Measurements from ENCODE around the gene NAA35.
"Not testable (repeated sequence)": the region's sequence is repeated elsewhere in the genome, so short reads cannot be mapped to it uniquely, and the experiment has no call there.

The NAA35 gene

GRCh38 chr9:85927076-85927475 lies 13.9 kb upstream of the NAA35 start:
- Mint-ChIP-seq H3K4me3 (no peak overlapping the region), H3K9me3 (no peaks in the 10 kb centered on the region), H3K27me3 (peaks cover 45% of the 10 kb centered on the region), H3K27ac (ENCODE audit: low read depth) (no peak overlapping the region), H3K36me3 (ENCODE audit: insufficient read depth) (no peaks in the 10 kb centered on the region), H3K4me1 (no peaks in the 10 kb centered on the region)
- ATAC-seq (replicated peaks; ENCODE audit: extremely low read depth, poor library complexity, severe bottlenecking) (no peak), DNase-seq (ENCODE audit: low spot score in 2 of 2) (no peak)

DNA sequence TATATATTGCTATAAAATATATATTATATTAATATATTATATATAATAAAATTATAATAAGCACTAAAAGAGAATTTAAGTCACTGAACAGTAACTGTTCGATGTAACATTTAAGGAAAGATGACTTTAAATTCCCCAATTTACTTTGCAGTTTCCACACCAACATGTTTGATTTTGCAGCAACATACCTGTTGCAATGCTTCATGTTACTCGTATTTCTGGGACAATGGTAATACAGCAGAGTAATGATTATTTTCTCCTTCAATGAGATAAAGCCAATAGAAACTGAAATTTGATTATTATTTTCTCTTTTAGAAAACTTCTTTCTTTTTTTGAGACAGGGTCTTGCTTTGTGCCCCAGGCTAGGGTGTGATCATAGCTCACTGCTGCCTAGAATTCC lies 9.5 kb upstream of the NAA35 start:
- Mint-ChIP-seq H3K27me3 (peaks cover 44% of the 10 kb centered on the region), H3K4me3 (no peak overlapping the region), H3K27ac (ENCODE audit: low read depth) (no peak overlapping the region), H3K36me3 (ENCODE audit: insufficient read depth) (no peaks in the 10 kb centered on the region), H3K9me3 (no peaks in the 10 kb centered on the region), H3K4me1 (no peaks in the 10 kb centered on the region)
- no peak for DNase-seq (ENCODE audit: low spot score in 2 of 2)
- no peak for ATAC-seq (replicated peaks; ENCODE audit: extremely low read depth, poor library complexity, severe bottlenecking)

GRCh38 chr9:85935950-85936349 lies 5.0 kb upstream of the NAA35 start:
- H3K27ac Mint-ChIP-seq (ENCODE audit: low read depth); H3K4me3 Mint-ChIP-seq; H3K4me1 Mint-ChIP-seq; H3K27me3 Mint-ChIP-seq; H3K36me3 Mint-ChIP-seq (ENCODE audit: insufficient read depth); H3K9me3 Mint-ChIP-seq; ATAC-seq (replicated peaks; ENCODE audit: extremely low read depth, poor library complexity, severe bottlenecking); DNase-seq (ENCODE audit: low spot score in 2 of 2): not testable (repeated sequence)

- Mint-ChIP-seq H3K27me3 (no peaks in the 10 kb centered on the region), H3K4me3 (peak overlapping the region; percentile 83), H3K27ac (ENCODE audit: low read depth) (peak overlapping the region; percentile 93), H3K4me1 (peaks cover 6% of the 10 kb centered on the region), H3K9me3 (no peaks in the 10 kb centered on the region), H3K36me3 (ENCODE audit: insufficient read depth) (peaks cover 14% of the 10 kb centered on the region)
- ATAC-seq (replicated peaks; ENCODE audit: extremely low read depth, poor library complexity, severe bottlenecking) (no peak), DNase-seq (ENCODE audit: low spot score in 2 of 2) (no peak)
Measured at GRCh38 chr9:85940275-85940831, 593 bp upstream of the NAA35 start.

DNA sequence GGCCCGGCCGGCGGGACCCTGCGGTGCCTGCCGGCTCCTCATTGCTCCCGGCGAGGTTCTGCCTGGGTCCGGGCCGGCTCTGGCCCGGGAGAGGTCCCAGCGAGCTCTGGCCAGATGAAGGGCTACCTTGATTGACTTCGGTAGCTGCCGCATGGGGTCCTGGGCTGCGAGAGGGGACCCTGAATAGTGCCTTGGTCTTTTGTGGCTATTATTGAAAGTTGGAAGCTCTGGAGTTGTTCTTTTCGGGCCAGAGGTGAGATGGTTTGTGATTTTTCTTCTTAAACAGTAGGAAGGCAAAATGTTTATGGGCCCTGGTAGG lies 635 bp downstream of the NAA35 start:
- Mint-ChIP-seq H3K4me3 (peak overlapping the region; percentile 83), H3K27ac (ENCODE audit: low read depth) (peak overlapping the region; percentile 93), H3K4me1 (peaks cover 9% of the 10 kb centered on the region), H3K27me3 (no peaks in the 10 kb centered on the region), H3K36me3 (ENCODE audit: insufficient read depth) (peaks cover 18% of the 10 kb centered on the region), H3K9me3 (no peaks in the 10 kb centered on the region)
- no peak for DNase-seq (ENCODE audit: low spot score in 2 of 2)
- ATAC-seq (replicated peaks; ENCODE audit: extremely low read depth, poor library complexity, severe bottlenecking) = no peak

- H3K27ac Mint-ChIP-seq (ENCODE audit: low read depth) = peak overlapping the region; percentile 93
- no peaks in the 10 kb centered on the region for H3K27me3 Mint-ChIP-seq
- peaks cover 19% of the 10 kb centered on the region for H3K36me3 Mint-ChIP-seq (ENCODE audit: insufficient read depth)
- peak overlapping the region; percentile 83 for H3K4me3 Mint-ChIP-seq
- ATAC-seq (replicated peaks; ENCODE audit: extremely low read depth, poor library complexity, severe bottlenecking) (no peak), DNase-seq (ENCODE audit: low spot score in 2 of 2) (no peak)
- H3K9me3 Mint-ChIP-seq = no peaks in the 10 kb centered on the region
- peaks cover 13% of the 10 kb centered on the region for H3K4me1 Mint-ChIP-seq
Measured at GRCh38 chr9:85941966-85942912, 1.3 kb downstream of the NAA35 start.

DNA sequence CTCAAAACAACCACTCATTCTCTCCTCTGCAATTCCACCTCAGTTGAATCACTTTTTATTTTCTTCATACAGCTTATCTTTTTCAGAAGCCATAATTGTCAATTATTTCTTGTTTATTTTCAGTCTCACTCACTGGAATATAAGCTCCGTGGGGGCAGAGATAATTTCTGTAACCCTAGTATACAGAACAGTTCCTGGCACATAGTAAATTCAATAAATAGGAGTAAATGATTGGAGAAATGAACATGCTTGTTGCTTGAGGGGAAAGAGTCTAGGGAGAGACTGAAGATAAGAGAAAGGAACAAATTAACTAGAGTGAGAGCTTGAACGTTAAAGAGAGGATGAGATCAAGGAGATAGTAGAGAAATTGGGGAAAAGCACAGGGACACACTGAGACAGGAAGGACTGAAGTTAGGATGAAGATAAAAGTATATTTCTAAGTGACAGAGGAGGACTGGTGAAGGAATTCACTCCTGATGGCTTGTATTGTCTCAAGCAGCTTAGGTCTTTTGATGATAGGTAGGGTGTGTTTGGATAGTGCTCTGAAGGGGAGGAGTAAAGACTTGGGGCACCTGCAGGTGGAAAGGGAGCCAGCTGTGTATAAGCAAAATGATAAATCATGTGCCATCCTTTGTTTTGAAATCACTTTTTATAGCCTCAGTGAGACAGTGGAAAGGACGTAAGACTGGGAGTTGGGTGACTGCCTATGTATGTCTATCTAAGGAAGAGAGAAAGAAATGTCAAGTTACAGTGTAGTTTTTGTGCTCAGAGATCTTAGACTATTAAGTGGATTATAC lies 2.2 kb downstream of the NAA35 start:
- Mint-ChIP-seq H3K4me3 (no peak overlapping the region), H3K27ac (ENCODE audit: low read depth) (no peak overlapping the region), H3K4me1 (peaks cover 17% of the 10 kb centered on the region), H3K27me3 (no peaks in the 10 kb centered on the region), H3K36me3 (ENCODE audit: insufficient read depth) (peaks cover 19% of the 10 kb centered on the region), H3K9me3 (no peaks in the 10 kb centered on the region)
- no peak for DNase-seq (ENCODE audit: low spot score in 2 of 2)
- no peak for ATAC-seq (replicated peaks; ENCODE audit: extremely low read depth, poor library complexity, severe bottlenecking)

DNA sequence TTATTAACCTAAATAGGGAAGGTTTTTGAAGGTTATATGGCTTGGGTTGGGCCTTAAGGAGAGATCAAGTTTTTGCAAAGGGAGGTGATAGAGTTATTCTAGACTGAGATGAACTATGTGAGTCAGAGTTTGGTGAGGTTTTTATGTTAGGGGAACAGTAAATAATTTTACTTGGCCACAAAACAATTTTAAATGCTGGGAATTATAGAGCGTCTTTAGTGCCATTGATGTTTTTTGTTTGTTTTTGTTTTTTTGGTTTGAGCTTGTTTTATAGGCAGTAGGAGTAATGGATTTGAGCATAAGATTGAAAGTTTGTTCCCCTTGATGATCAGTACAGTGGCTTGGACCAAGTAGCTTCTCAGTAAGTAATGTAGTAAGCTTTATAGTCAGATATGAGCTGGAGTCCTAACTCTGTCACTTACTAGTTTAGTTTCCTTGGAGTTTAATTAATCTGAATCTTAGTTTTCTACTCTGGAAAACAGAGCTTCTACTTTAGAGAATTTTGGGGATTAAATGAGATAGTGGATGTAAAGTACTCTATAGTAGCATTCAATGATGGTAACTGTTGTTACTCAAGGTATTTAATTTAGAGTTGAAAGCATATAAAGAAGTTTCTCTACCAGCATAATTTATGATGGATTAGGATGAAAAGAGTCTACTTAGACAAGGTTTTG lies 2.9 kb downstream of the NAA35 start:
- Mint-ChIP-seq H3K36me3 (ENCODE audit: insufficient read depth) (peaks cover 24% of the 10 kb centered on the region), H3K4me1 (peaks cover 22% of the 10 kb centered on the region), H3K4me3 (no peak overlapping the region), H3K9me3 (no peaks in the 10 kb centered on the region), H3K27me3 (no peaks in the 10 kb centered on the region), H3K27ac (ENCODE audit: low read depth) (no peak overlapping the region)
- ATAC-seq (replicated peaks; ENCODE audit: extremely low read depth, poor library complexity, severe bottlenecking) = no peak
- DNase-seq (ENCODE audit: low spot score in 2 of 2) = no peak

DNA sequence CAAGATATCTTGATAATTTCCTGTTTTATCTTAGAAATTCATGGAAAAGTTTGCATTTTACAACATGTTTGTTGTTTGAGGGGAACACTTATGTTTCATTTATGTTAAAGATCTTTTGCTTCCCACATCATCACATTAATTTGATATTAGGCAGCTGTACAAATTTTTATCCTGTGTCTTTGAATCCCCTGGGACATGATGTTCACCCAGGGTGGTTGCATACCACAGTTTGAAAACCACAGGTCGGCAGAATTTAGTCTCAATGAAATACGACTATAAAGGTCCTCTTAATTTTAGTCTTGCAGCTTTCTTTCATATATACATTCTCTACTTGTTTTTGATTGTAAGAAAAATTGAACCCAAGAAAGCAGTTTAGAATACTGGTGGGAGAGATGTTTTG lies 3.7 kb downstream of the NAA35 start:
- Mint-ChIP-seq H3K27ac (ENCODE audit: low read depth) (no peak overlapping the region), H3K36me3 (ENCODE audit: insufficient read depth) (peaks cover 31% of the 10 kb centered on the region), H3K27me3 (no peaks in the 10 kb centered on the region)

DNA sequence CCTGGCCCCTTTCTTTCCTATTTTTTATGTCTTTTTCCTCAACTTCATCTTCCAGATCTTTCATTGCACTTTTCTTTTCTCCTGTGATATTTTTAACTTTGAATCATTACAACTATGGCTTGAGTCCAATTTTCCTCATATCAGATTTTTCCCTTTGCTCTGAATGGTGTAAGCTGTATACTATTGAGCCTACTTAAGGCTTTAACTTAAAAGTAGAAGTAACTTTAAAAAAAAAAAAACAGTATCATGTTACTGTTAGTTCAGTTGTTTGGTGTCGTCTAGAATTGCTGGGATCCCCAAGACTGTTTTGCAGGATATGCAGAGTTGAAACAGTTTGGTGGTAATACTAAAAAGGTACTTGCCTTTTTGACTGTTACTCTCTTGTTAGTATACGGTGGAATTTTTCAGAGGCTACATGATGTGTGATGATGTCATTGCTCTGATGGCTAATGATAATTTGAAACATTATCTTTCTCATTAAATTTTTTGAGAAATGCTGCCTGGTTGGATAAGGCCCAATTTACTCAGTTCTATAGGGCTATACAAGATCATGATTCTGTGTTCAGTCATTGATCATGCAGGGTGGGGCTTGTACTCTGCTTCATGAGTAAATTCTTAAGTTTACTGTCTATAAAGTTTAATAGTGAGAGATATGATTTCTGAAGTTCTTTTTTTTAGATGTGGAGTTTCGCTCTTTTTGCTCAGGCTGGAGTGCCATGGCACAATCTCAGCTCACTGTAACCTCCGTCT lies 8.8 kb downstream of the NAA35 start:
- peaks cover 44% of the 10 kb centered on the region for H3K36me3 Mint-ChIP-seq (ENCODE audit: insufficient read depth)
- DNase-seq (ENCODE audit: low spot score in 2 of 2) = no peak
- peaks cover 28% of the 10 kb centered on the region for H3K4me1 Mint-ChIP-seq
- H3K4me3 Mint-ChIP-seq = no peak overlapping the region
- no peak for ATAC-seq (replicated peaks; ENCODE audit: extremely low read depth, poor library complexity, severe bottlenecking)
- no peaks in the 10 kb centered on the region for H3K27me3 Mint-ChIP-seq
- no peaks in the 10 kb centered on the region for H3K9me3 Mint-ChIP-seq
- H3K27ac Mint-ChIP-seq (ENCODE audit: low read depth) = peak overlapping the region; percentile 3

More for the DNA sequence above, 3.7 kb downstream of the NAA35 start:
- Mint-ChIP-seq H3K9me3 (no peaks in the 10 kb centered on the region), H3K4me3 (no peak overlapping the region), H3K4me1 (peaks cover 27% of the 10 kb centered on the region)
- ATAC-seq (replicated peaks; ENCODE audit: extremely low read depth, poor library complexity, severe bottlenecking) (no peak), DNase-seq (ENCODE audit: low spot score in 2 of 2) (no peak)

DNA sequence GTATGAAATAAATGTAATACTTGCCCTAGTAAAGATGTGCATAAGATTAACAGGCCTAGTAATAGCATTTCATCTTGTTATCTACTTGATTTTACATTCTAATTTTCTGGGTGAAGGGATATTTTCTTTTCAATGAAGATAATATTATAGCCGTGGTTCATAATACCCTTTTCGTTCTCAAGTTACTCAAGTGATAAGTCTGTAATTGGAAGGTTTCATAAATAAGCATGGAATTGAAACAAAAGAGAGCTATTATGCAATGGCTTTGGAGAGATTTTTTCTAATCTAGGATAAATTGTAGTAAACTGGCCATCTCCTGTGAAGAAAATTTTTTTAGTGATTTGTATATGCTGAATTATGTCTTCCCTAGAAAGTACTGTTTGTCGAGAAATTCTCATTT lies 19.0 kb downstream of the NAA35 start:
- Mint-ChIP-seq H3K4me1 (peaks cover 13% of the 10 kb centered on the region), H3K27ac (ENCODE audit: low read depth) (no peak overlapping the region), H3K27me3 (no peaks in the 10 kb centered on the region), H3K9me3 (no peaks in the 10 kb centered on the region), H3K36me3 (ENCODE audit: insufficient read depth) (peaks cover 44% of the 10 kb centered on the region), H3K4me3 (no peak overlapping the region)
- DNase-seq (ENCODE audit: low spot score in 2 of 2) (no peak), ATAC-seq (replicated peaks; ENCODE audit: extremely low read depth, poor library complexity, severe bottlenecking) (no peak)

DNA sequence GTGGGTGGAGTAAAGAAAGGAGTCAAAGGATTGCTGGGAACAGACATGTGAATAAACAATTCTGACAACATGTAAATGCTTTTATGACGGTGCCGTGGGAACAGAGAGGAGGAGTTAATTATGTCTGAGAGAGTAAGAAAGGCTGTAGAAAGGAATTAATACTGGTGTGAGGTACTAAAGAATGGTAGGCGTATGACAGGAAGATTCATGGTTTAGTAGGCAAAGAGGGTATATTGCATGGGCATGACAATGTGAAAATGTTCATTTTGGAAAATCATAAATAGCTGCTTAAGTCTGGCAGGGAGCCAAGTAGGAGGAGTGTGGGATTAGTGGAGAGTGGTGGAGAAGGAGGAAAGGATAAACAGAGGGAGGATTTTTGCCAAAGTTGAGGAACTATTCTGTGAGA lies 19.7 kb downstream of the NAA35 start:
- peaks cover 13% of the 10 kb centered on the region for H3K4me1 Mint-ChIP-seq
- H3K27me3 Mint-ChIP-seq = no peaks in the 10 kb centered on the region
- DNase-seq (ENCODE audit: low spot score in 2 of 2) (no peak), ATAC-seq (replicated peaks; ENCODE audit: extremely low read depth, poor library complexity, severe bottlenecking) (no peak)
- H3K9me3 Mint-ChIP-seq = no peaks in the 10 kb centered on the region
- no peak overlapping the region for H3K27ac Mint-ChIP-seq (ENCODE audit: low read depth)
- H3K4me3 Mint-ChIP-seq = no peak overlapping the region
- H3K36me3 Mint-ChIP-seq (ENCODE audit: insufficient read depth) = peaks cover 46% of the 10 kb centered on the region
